ENCODE results near the gene C18orf32.
A peak's percentile ranks its signal among the peaks of the same experiment; 100 is the strongest.
"Not testable (repeated sequence)": the region's sequence is repeated elsewhere in the genome, so short reads cannot be mapped to it uniquely, and the experiment has no call there.

Gene C18orf32

DNA sequence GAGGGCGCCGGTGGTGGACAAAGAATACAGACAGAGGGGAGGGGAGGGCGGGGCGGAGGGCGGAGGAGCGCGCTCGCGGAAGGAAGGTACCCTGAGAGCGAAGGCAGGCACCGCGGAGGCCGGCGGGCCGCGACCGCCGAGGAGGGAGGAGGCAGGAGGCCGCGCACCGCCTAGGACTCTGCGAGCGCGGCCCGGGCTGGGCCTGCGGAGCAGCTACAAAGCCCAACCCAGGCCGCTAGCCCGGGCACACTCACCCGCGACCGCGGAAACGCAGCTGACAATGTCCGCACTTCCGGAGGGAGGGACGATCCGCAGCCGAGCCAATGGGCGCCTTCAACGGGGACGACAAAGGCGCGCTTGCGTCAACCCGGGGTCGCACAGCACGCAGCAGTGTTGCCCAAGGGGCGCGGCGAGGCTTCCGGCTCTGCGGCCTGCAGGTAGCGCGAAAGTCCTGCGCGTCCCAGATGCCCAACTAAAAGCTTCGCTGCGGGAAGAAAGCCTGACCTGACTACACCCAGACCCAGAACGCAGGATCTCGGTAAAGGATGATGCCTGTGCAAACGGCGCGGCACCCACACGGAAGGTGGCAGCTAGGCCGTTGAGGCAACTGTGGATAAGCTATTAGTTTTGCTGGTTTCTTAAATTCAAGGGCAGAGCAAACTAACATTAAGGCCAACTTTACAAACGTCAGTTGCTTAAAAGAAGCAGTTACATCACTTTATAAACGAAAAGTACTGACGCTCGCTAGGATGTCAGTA is at the start of gene C18orf32:
Gene C18orf32 (minus strand): TSS at position 282 of the 758 bp plus-strand sequence. CDS start 3,486 bp downstream, outside the sequence.
- DNase-seq (ENCODE audit: low spot score): peak; percentile 96

DNA sequence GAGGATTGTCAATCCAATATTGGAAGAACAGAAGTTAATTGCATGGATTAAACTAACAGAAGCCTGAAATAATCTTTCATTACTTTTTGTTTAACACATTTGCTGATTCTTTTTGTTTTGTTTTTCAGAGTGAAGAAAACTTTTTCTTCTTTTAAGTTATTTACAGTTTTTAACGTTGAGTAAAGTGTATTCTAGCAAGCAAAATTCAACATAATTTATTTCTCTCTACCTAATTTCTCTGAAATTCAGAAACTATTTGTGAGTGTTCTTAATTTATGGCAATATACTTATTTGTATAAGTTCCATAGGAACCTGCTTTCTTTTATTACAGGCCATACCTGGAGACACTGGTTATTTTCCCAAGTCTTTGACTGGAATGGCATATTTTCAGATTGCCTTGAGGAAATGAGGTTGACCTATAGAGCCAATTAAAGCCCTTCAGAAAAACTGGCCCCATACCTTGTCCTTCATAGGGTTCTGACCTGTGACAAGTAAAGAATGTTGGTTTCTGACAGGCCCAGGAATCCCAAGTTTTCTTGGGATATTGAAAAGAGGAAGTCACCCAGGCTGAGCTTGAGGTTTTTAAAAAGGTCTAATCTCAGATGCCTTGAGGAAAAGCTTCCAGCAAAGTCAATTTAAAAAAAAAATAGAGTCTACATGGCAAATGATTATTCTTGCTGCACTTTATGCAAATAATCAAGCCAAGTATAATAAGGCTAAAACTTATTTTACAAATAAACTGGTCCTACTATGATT is 48.0 kb upstream of the C18orf32 start:
- no peak for DNase-seq (ENCODE audit: low spot score)

DNA sequence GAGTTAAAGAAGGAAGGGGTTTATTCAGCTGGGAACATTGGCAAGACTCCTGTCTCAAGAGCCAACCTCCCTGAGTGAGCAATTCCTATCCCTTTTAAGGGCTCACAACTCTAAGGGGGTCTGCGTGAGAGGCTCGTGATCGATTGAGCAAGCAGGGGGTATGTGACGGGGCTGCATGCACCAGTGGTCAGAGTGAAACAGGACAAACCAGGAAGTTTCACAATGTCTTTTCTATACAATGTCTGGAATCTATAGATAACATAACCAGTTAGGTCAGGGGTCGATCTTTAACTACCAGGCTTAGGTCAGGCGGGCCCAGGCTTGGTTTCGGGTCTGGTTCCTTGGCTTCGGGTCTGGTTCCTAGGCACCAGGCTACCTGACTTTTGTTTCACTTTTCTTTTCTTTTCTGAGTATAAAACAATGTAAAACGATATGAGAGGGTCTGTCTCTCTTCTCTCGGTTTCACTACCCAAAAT is 44.7 kb upstream of the C18orf32 start:
- no peak for DNase-seq (ENCODE audit: low spot score)

DNA sequence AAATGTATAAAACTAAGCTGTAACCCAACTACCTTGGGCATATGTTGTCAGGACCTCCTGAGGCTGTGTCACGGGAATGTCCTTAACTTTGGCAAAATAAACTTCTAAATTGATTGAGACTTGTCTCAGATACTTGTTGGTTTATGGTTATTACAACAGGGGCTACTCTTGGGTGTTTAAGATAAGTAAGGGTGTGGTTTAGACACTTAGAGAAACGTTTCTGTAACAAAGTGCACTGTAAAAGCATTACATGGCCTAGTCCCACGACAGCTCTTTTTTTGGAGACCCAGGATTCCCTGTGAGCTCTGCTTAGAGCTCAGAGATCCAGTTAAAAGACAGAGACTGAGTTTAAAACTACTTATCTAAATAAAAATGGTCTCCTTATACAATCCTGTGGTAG is 42.6 kb upstream of the C18orf32 start:
- DNase-seq (ENCODE audit: low spot score): no peak

- DNase-seq (ENCODE audit: low spot score): no peak
These were observed 40.7 kb upstream of the C18orf32 start for GRCh38 chr18:49527631-49528327.

DNA sequence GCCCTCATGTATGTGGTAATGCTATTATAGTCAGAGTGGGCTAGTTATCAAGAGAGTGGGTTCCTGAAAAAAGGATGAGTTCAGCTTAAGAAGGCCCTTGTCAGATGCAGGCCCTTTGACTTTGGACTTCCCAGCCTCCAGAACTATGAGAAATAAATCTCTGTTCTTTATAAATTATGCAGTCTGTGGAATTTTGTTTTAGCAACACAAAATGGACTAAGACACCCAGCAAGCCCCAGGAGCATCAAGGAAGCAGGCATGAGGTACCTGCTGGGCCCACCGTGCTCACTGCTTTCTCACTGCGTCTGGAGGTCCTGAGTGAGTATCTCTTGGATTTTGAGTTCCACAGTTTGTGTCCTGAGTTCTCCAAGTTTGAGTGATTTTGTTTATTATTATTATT is 38.9 kb upstream of the C18orf32 start:
- DNase-seq (ENCODE audit: low spot score): no peak

DNA sequence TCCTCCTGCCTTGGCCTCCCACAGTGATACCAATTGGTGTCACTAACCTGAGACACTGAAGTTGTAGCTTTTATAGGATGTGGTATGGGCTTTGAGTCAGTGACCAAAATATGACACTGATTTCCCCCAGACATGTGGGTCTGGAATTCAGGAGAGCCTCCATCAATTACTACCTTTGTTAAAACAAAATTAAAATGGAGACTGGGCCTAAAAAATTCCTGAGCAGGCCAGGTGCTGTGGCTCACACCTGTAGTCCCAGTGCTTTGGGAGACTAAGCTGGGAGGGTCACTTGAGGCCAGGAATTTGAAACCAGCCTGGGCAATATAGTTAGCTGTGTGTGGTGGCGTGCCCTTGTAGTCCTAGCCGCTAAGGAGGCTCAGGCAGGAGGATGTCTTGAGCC is 37.9 kb upstream of the C18orf32 start:
- DNase-seq (ENCODE audit: low spot score): no peak

GRCh38 chr18:49524349-49524748 is 37.3 kb upstream of the C18orf32 start:
- DNase-seq (ENCODE audit: low spot score): no peak

DNA sequence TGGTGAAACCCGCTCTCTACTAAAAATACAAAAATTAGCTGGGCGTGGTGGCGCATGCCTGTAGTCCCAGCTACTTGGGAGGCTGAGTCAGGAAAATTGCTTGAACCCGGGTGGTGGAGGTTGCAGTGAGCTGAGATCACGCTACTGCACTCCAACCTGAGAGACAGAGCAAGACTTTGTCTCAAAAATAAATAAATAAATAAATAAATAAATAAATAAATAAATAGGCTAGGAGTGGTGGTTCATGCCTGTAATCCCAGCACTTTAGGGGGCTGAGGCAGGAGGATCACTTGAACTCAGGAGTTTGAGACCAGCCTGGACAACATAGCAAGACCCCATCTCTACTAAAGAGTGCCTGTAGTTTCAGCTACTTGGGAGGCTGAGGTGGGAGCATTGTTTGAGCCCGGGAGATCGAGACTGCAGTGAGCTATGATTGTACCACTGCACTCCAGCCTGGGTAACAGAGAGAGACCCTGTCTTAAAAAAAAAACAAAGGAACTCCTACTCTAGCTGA is 36.6 kb upstream of the C18orf32 start:
- not testable (repeated sequence) for DNase-seq (ENCODE audit: low spot score)

DNA sequence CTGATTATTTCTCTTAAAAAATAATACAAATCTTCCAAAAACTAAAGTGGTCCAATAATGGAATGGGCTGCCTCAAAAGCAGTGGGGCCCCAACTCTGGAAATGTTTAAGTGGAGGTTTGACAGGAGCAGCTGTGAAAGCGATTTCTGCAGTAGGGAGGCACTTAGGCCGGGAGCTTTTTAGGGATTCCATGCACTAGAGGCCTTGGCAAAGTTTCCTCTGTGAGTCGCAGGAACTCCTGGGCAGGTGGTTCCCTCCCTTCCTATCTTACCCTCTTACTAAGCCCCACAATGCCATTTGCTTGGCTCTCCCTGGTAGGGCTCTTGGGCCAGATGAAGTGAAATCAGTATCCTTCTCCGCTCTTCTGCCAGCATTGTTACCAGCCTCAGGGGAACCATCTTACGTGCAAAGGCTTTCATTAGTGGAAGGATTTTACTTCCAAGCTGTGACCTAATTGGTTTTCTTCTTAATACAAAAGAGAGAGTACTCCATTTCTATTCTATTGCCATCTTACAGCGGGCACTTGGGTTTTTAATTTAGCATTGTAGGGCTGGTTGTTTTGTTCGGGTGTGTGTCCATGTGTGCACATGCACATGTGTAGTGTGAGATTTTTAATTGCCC is 34.3 kb upstream of the C18orf32 start:
- no peak for DNase-seq (ENCODE audit: low spot score)

DNA sequence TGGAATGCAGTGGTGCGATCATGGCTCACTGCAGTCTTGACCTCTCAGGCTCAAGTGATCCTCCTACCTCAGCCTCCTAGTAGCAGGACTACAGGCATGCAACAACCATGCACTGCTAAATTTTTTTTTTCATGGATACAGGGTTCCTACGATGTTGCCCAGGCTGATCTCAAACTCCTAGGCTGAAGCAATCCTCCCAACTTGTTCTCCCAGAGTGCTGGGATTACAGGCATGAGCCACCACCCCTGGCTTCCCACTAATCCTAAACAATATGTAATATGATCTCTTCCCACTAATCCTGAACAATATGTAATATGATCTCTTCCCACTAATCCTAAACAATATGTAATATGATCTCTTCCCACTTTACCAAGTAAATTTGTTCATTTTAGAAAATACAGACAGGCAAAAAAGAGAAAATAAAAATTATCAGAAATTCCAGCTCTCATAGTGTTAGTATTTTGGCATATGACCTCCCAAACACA is 33.7 kb upstream of the C18orf32 start:
- no peak for DNase-seq (ENCODE audit: low spot score)

GRCh38 chr18:49519101-49519971 is 32.3 kb upstream of the C18orf32 start:
- DNase-seq (ENCODE audit: low spot score): no peak

DNA sequence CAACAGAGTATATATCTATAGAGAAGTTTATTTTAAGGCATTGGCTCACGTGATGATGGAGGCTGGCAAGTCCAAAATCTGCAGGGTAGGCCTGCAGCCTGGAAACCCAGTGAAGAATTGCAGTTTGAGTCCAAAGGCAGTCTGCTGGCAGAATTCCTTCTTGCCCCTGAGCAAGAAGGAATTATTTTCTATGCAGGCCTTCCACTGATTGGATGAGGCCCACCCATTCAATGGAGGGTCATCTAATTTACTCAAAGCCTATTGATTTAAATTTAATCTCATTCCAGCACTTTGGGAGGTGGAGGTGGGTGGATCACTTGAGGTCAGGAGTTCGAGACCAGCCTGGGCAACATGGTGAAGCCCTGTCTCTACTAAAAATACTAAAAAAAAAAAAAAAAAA is 30.4 kb upstream of the C18orf32 start:
- DNase-seq (ENCODE audit: low spot score): no peak

- no peak for DNase-seq (ENCODE audit: low spot score)
These were observed 28.5 kb upstream of the C18orf32 start for GRCh38 chr18:49515516-49515915.

DNA sequence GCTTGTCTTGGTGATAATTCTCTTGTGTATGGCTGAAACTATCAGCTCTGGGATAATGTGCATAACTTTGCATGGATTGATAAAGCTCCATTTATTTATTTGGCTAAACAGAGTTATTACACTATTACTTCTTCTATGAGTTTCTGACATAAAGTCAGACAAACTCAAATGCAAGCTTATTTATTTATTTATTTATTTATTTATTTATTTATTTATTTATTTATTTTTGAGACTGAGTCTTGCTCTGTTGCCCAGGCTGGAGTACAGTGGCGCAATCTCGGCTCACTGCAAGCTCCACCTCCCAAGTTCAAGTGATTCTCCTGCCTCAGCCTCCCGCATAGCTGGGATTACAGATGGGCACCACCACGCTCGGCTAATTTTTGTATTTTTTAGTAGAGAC is 28.0 kb upstream of the C18orf32 start:
- not testable (repeated sequence) for DNase-seq (ENCODE audit: low spot score)

- DNase-seq (ENCODE audit: low spot score): no peak
These were observed 27.5 kb upstream of the C18orf32 start for GRCh38 chr18:49514577-49514976.

GRCh38 chr18:49512876-49513275 is 25.8 kb upstream of the C18orf32 start:
- DNase-seq (ENCODE audit: low spot score): not testable (repeated sequence)

GRCh38 chr18:49510393-49511115 is 23.5 kb upstream of the C18orf32 start:
- DNase-seq (ENCODE audit: low spot score): peak; percentile 79

DNA sequence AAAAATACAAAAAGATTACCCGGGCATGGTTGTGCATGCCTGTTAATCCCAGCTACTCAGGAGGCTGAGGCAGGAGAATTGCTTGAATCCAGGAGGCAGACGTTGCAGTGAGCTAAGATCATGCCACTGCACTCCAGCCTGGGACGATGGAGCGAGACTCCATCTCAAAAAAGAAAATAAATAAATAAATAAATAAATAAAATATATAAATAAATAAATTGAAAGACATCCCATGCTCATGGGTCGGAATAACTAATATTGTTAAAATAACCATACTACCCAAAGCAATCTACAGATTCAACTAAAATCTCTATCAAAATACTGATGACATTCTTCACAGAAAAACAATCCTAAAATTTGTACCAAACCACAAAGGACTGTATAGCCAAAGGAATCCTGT is 19.4 kb upstream of the C18orf32 start:
- DNase-seq (ENCODE audit: low spot score): not testable (repeated sequence)

DNA sequence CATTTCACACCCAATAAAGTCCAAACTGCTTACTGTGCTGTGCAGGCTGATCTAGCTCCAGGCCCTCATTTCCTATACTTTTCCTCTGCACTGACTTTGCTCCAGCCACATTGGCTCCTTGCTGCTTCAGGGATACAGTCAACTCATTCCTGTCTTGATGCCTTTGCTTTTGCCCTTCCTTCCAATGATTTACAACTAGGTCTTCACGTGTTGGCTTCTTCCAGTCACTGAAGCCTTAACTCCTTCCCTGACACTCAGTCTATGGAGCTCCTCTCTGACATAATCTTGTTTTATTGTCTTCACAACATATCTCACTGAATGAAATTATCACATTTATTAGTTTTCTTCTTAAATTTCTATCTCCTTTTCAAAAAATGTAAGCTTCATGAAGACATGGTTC is 16.9 kb upstream of the C18orf32 start:
- DNase-seq (ENCODE audit: low spot score): no peak

Measured in AG20443 (cell line).